Measurements from ENCODE around the gene EIF5.

DNA sequence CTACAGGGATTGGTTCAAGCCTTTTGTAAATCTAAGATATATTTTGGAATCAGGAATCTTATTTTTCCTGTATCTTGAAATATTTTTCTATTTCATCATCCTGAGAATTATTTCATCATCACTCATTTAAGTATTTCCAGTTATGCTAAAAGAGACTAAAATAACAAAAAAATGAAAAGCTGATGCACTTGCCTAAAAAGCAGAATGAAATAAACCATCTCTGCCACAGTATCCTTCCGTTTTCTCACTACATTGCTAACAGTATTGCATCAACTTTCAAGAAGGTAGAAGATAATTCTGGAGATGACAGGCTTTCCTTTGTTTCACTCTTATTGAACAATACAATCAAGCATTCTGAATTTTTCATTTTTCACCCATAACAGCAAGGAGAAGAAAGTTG lies 31.1 kb upstream of the EIF5 start:
- TF ChIP-seq, protein P1, sequence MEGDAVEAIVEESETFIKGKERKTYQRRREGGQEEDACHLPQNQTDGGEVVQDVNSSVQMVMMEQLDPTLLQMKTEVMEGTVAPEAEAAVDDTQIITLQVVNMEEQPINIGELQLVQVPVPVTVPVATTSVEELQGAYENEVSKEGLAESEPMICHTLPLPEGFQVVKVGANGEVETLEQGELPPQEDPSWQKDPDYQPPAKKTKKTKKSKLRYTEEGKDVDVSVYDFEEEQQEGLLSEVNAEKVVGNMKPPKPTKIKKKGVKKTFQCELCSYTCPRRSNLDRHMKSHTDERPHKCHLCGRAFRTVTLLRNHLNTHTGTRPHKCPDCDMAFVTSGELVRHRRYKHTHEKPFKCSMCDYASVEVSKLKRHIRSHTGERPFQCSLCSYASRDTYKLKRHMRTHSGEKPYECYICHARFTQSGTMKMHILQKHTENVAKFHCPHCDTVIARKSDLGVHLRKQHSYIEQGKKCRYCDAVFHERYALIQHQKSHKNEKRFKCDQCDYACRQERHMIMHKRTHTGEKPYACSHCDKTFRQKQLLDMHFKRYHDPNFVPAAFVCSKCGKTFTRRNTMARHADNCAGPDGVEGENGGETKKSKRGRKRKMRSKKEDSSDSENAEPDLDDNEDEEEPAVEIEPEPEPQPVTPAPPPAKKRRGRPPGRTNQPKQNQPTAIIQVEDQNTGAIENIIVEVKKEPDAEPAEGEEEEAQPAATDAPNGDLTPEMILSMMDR (IDR thresholded peaks at IDR 0.05): no peak
- TF ChIP-seq POLR2A (IDR thresholded peaks at IDR 0.05) (no peak), POLR2AphosphoS5 (IDR thresholded peaks at IDR 0.05; ENCODE audit: insufficient read depth in 1 of 2, low read depth in 1 of 2) (no peak)
